Activated B cell treated with CpG ODN at 0.5 μM for 24 hours (primary cell): Measurements from ENCODE around the gene GFOD2. TPM values are rescaled to one million over a fixed set of nuclear protein-coding genes. Genes with fewer than 3 reads are reported as not detected.

Source experiments
- ATAC-seq: fragments of 200-7000 bp; cut with Tn5 transposase; one replicate; pipeline ENCODE4 v1.10.0; 2021; ENCODE audit warnings: low read depth, mild to moderate bottlenecking, moderate library complexity
- CTCF ChIA-PET: fragments of 350-600 bp; sonication (Branson Sonifier 250); formaldehyde crosslinking; loops from one replicate; lab custom pipeline; 2021; ENCODE audit warnings: antibody characterized with exemption; lab: Charles Lee
- POLR2A ChIA-PET: fragments of 350-600 bp; sonication (Branson Sonifier 250); formaldehyde crosslinking; loops from one replicate; lab custom pipeline; 2021; ENCODE audit warnings: antibody characterized with exemption; lab: Charles Lee
- DNase-seq: peaks from one replicate; pipeline ENCODE4 v3.0.0; 2022
- H3K27ac Mint-ChIP-seq: one replicate; pipeline ENCODE4 v1.8.0; 2020; ENCODE audit warnings: mixed read lengths
- H3K27me3 Mint-ChIP-seq: one replicate; pipeline ENCODE4 v1.8.0; 2021; ENCODE audit warnings: mixed read lengths
- H3K36me3 Mint-ChIP-seq: one replicate; pipeline ENCODE4 v1.8.0; 2021; ENCODE audit warnings: low read depth, mixed read lengths
- H3K4me1 Mint-ChIP-seq: one replicate; pipeline ENCODE4 v1.8.0; 2021; ENCODE audit warnings: mixed read lengths
- H3K4me3 Mint-ChIP-seq: one replicate; pipeline ENCODE4 v1.8.0; 2020; ENCODE audit warnings: mild to moderate bottlenecking, mixed read lengths
- H3K9me3 Mint-ChIP-seq: one replicate; pipeline ENCODE4 v1.8.0; 2020; ENCODE audit warnings: mixed read lengths
- intact Hi-C: fragments of 100-400 bp; cut with micrococcal nuclease; formaldehyde crosslinking; loops from one replicate; pipeline ENCODE4 v1.15.1; 2024
- total RNA-seq: library from RNA; stranded (reverse); gene quantifications from 2 replicates; pipeline ENCODE4 v1.2.3, GENCODE V29; 2022
- TF ChIP-seq, protein P1 (sequence below): fragments of 200-600 bp; IDR thresholded peaks from one replicate; pipeline ENCODE4 v1.8.0; 2022; ENCODE audit warnings: antibody characterized with exemption, mild to moderate bottlenecking

Gene GFOD2
- total RNA-seq, 1 donor from 2014 or later = 12.6 TPM

DNA sequence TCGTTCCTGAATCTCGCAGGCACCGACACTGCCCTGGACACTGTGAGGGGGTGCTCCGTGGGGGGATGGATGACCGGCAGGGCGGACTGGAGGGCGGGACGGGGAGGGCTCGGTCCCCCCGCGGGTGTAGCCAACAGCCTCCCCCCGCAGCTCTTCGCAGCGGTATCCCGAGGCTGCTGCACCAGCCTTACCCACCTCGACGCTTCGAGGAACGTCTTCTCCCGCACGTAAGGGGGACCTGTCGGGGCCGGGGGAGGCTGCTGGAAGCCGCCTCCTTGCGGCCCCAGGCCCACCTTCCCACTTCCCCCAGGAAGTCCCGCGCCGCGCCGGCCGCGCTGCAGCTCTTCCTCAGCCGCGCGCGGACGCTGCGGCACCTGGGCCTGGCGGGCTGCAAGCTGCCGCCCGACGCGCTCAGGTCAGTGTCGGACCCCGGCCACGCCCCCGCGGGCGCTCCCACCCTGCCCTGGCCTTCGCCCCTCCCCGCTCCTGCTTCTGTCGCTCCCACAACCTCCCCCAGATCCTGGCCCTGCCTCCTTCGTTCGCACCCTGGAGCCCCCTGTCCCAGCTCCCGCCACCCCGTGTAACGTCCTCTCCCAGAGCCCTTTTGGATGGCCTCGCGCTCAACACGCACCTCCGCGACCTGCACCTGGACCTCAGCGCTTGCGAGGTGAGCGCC is 70.9 kb downstream of the GFOD2 start:
- Mint-ChIP-seq H3K36me3 (peaks cover 48% of the 10 kb centered on the region), H3K4me3 (no peak overlapping the region), H3K9me3 (no peaks in the 10 kb centered on the region), H3K27ac (no peak overlapping the region), H3K27me3 (no peaks in the 10 kb centered on the region), H3K4me1 (peaks cover 21% of the 10 kb centered on the region)
- no peak for ATAC-seq
- ChIA-PET POLR2A (interaction anchor here (1.2 to 4.9 kb wide), 2 partner anchors 11 to 167 kb away, joined by 4 to 32 read pairs; partner anchors contain the start of genes ACD and PARD6A), CTCF (no interaction called here)
- no peak for DNase-seq
- intact Hi-C loops = no loop called here
- TF ChIP-seq, protein P1, sequence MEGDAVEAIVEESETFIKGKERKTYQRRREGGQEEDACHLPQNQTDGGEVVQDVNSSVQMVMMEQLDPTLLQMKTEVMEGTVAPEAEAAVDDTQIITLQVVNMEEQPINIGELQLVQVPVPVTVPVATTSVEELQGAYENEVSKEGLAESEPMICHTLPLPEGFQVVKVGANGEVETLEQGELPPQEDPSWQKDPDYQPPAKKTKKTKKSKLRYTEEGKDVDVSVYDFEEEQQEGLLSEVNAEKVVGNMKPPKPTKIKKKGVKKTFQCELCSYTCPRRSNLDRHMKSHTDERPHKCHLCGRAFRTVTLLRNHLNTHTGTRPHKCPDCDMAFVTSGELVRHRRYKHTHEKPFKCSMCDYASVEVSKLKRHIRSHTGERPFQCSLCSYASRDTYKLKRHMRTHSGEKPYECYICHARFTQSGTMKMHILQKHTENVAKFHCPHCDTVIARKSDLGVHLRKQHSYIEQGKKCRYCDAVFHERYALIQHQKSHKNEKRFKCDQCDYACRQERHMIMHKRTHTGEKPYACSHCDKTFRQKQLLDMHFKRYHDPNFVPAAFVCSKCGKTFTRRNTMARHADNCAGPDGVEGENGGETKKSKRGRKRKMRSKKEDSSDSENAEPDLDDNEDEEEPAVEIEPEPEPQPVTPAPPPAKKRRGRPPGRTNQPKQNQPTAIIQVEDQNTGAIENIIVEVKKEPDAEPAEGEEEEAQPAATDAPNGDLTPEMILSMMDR = no peak

GRCh38 chr16:67647681-67648080 is 71.4 kb downstream of the GFOD2 start:
- ATAC-seq (no peak), DNase-seq (no peak)
- TF ChIP-seq, protein P1 = no peak
- ChIA-PET POLR2A (interaction anchor here (1.2 to 4.9 kb wide), 2 partner anchors 12 to 166 kb away, joined by 4 to 32 read pairs; partner anchors contain the start of genes ACD and PARD6A), CTCF (no interaction called here)
- Mint-ChIP-seq H3K27me3 (no peaks in the 10 kb centered on the region), H3K4me1 (peaks cover 21% of the 10 kb centered on the region), H3K4me3 (no peak overlapping the region), H3K36me3 (peaks cover 48% of the 10 kb centered on the region), H3K9me3 (no peaks in the 10 kb centered on the region), H3K27ac (no peak overlapping the region)
- intact Hi-C loops = no loop called here

DNA sequence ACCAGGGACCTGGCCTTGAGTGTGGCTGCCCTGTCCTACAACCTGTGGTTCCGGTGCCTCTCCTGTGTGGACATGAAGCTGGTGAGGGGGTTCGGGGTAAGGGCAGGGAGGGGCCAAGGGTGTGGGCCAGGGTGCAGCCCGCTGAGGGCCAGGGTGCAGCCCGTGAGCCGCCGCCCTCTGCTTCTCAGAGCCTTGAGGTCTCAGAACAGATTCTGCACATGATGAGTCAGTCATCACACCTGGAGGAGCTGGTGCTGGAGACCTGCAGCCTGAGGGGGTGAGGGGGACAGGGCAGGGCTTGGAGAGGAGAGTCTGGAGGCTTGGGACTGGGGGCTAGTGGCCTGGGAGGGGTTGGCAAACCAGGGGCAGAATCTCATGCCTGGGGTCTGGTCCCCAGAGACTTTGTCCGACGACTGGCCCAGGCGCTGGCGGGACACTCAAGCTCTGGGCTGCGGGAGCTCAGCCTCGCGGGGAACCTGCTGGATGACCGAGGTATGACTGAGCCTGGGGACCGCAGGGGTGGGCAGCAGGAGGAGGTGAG is 71.9 kb downstream of the GFOD2 start:
- H3K36me3 Mint-ChIP-seq = peaks cover 46% of the 10 kb centered on the region
- no peaks in the 10 kb centered on the region for H3K27me3 Mint-ChIP-seq
- ChIA-PET CTCF (interaction anchor here (1.1 to 4.0 kb wide), 2 partner anchors 127 to 166 kb away, joined by 3 to 56 read pairs; partner anchors contain the start of gene ATP6V0D1), POLR2A (interaction anchor here (1.2 to 4.9 kb wide), 2 partner anchors 12 to 166 kb away, joined by 4 to 32 read pairs; partner anchors contain the start of genes ACD and PARD6A)
- intact Hi-C loops = no loop called here
- ATAC-seq = no peak
- no peaks in the 10 kb centered on the region for H3K9me3 Mint-ChIP-seq
- no peak for DNase-seq
- TF ChIP-seq, protein P1 = no peak
- no peak overlapping the region for H3K27ac Mint-ChIP-seq
- H3K4me1 Mint-ChIP-seq = peaks cover 19% of the 10 kb centered on the region
- H3K4me3 Mint-ChIP-seq = no peak overlapping the region

DNA sequence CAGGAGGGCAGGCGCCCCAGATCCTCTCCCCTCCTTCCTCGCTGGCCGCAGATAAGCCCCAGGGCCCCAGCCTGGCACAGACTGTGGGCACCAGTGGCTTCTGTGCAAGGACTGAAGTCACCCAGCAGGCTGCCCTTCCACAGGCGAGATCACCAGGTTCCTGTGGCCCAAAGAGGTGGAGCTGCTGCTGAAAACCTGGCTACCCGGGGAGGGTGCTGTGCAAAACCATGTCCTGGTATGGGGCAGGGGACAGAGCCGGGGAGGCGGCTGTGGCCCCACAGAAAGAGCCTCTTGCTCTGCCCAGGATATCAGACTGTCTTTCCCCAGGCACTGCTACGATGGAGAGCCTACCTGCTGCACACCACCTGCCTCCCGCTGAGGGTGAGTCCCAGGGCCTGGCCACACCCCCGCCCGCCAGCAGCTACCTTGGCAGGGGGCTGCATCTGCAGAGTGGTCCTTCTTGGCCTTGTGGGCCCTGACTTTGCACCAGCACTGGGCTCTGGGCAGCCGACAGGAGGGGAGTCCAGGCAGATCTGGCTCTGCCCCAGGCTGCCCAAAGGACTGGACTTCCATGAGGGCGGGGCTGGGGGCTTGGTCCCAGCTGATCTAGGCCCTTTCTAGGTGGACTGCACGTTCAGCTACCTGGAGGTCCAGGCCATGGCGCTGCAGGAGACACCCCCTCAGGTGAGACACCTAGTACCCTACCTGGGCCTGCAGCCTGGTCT is 73.6 kb downstream of the GFOD2 start:
- intact Hi-C loops = loop anchor here (1.0 kb wide), 4 partner anchors 15 to 164 kb away; partner anchors contain the start of genes ACD, ATP6V0D1, CTCF and PARD6A
- ATAC-seq = no peak
- peaks cover 30% of the 10 kb centered on the region for H3K36me3 Mint-ChIP-seq
- H3K27me3 Mint-ChIP-seq = no peaks in the 10 kb centered on the region
- no peak for DNase-seq
- H3K27ac Mint-ChIP-seq = peak overlapping the region; percentile 87
- TF ChIP-seq, protein P1 = no peak
- no peaks in the 10 kb centered on the region for H3K9me3 Mint-ChIP-seq
- CTCF ChIA-PET = interaction anchor here (0.6 to 4.5 kb wide), 23 partner anchors 13 to 166 kb away, joined by 3 to 113 read pairs (median 8); partner anchors contain the start of genes ACD, ATP6V0D1, C16orf86 and CTCF
- POLR2A ChIA-PET = interaction anchor here (0.5 to 4.9 kb wide), 24 partner anchors 14 to 1613 kb away, joined by 3 to 58 read pairs (median 4); partner anchors contain the start of genes ACD, ATP6V0D1, C16orf86 and CTCF
- peak overlapping the region; percentile 83 for H3K4me3 Mint-ChIP-seq
- H3K4me1 Mint-ChIP-seq = peaks cover 17% of the 10 kb centered on the region
